Retinal pigment epithelial cell (primary cell): ENCODE measurements around the gene CRIM1.

Experiments
- DNase-seq: peaks from one replicate; pipeline ENCODE4 v3.0.0-alpha.2; 2010; ENCODE audit warnings: low read depth
- H3K4me3 ChIP-seq: 2 replicates; pipeline ENCODE4 v1.5.1; 2011; ENCODE audit warnings: mild to moderate bottlenecking, low read length, control low read depth, moderate library complexity
- CTCF ChIP-seq: conservative IDR thresholded peaks from 2 replicates; pipeline ENCODE4 v1.5.1; 2011; ENCODE audit warnings: low read depth, low read length, control low read depth, inconsistent platforms

The CRIM1 gene

GRCh38 chr2:36367486-36367885, 11.9 kb downstream of the CRIM1 start:
- DNase-seq = no peak
- H3K4me3 ChIP-seq = no peak overlapping the region

GRCh38 chr2:36367895-36368353, 12.3 kb downstream of the CRIM1 start:
- TF ChIP-seq CTCF = peak; percentile 2

More at GRCh38 chr2:36367486-36367885, 11.9 kb downstream of the CRIM1 start:
- no peak for TF ChIP-seq CTCF

GRCh38 chr2:36368438-36368837, 12.9 kb downstream of the CRIM1 start:
- DNase-seq = no peak
- H3K4me3 ChIP-seq = no peak overlapping the region
- TF ChIP-seq CTCF = no peak

More at GRCh38 chr2:36367895-36368353, 12.3 kb downstream of the CRIM1 start:
- peak overlapping the region; percentile 3 for H3K4me3 ChIP-seq
- no peak for DNase-seq

- no peak for DNase-seq
- H3K4me3 ChIP-seq = no peak overlapping the region
- no peak for TF ChIP-seq CTCF
Observed at GRCh38 chr2:36369163-36369562, 13.6 kb downstream of the CRIM1 start.

GRCh38 chr2:36369716-36370115, 14.1 kb downstream of the CRIM1 start:
- no peak overlapping the region for H3K4me3 ChIP-seq
- no peak for DNase-seq
- no peak for TF ChIP-seq CTCF

GRCh38 chr2:36370281-36370680, 14.7 kb downstream of the CRIM1 start:
- DNase-seq = no peak
- no peak for TF ChIP-seq CTCF
- no peak overlapping the region for H3K4me3 ChIP-seq

- H3K4me3 ChIP-seq = no peak overlapping the region
- TF ChIP-seq CTCF = no peak
- DNase-seq = no peak
Observed at GRCh38 chr2:36371070-36371874, 15.7 kb downstream of the CRIM1 start.
